Measurements from ENCODE around the gene MAML3. TPM values are rescaled to one million over a fixed set of nuclear protein-coding genes. Genes with fewer than 3 reads are reported as not detected.

The MAML3 gene
- total RNA-seq, 1 donor from 2014 or later = 0.54 TPM

GRCh38 chr4:139808381-139808807 lies 345.6 kb downstream of the MAML3 start:
- peaks cover 3% of the 10 kb centered on the region for H3K9me3 Mint-ChIP-seq
- H3K27me3 Mint-ChIP-seq = peaks cover 7% of the 10 kb centered on the region
- no peaks in the 10 kb centered on the region for H3K4me1 Mint-ChIP-seq
- H3K36me3 Mint-ChIP-seq (ENCODE audit: low read depth) = no peaks in the 10 kb centered on the region
- no peak overlapping the region for H3K4me3 Mint-ChIP-seq
- intact Hi-C loops (cut with micrococcal nuclease) = no loop called here
- no peak overlapping the region for H3K27ac Mint-ChIP-seq
- DNase-seq = no peak

GRCh38 chr4:139807483-139807882 lies 346.5 kb downstream of the MAML3 start:
- H3K36me3 Mint-ChIP-seq (ENCODE audit: low read depth) = no peaks in the 10 kb centered on the region
- peaks cover 7% of the 10 kb centered on the region for H3K27me3 Mint-ChIP-seq
- intact Hi-C loops (cut with micrococcal nuclease) = no loop called here
- no peak overlapping the region for H3K27ac Mint-ChIP-seq
- no peak for DNase-seq
- H3K9me3 Mint-ChIP-seq = peaks cover 3% of the 10 kb centered on the region
- H3K4me3 Mint-ChIP-seq = no peak overlapping the region
- no peaks in the 10 kb centered on the region for H3K4me1 Mint-ChIP-seq

- Mint-ChIP-seq H3K4me3 (no peak overlapping the region), H3K27ac (no peak overlapping the region)
Observed at GRCh38 chr4:139806929-139807328, 347.1 kb downstream of the MAML3 start.

GRCh38 chr4:139802931-139803330 lies 351.1 kb downstream of the MAML3 start:
- H3K27me3 Mint-ChIP-seq = peaks cover 9% of the 10 kb centered on the region
- no peak for DNase-seq
- peaks cover 2% of the 10 kb centered on the region for H3K4me1 Mint-ChIP-seq
- no peak overlapping the region for H3K4me3 Mint-ChIP-seq
- no peaks in the 10 kb centered on the region for H3K36me3 Mint-ChIP-seq (ENCODE audit: low read depth)
- intact Hi-C loops (cut with micrococcal nuclease) = no loop called here
- no peak overlapping the region for H3K27ac Mint-ChIP-seq
- H3K9me3 Mint-ChIP-seq = no peaks in the 10 kb centered on the region

More at GRCh38 chr4:139806929-139807328, 347.1 kb downstream of the MAML3 start:
- Mint-ChIP-seq H3K9me3 (peaks cover 3% of the 10 kb centered on the region), H3K27me3 (peaks cover 8% of the 10 kb centered on the region), H3K36me3 (ENCODE audit: low read depth) (no peaks in the 10 kb centered on the region), H3K4me1 (no peaks in the 10 kb centered on the region)
- no peak for DNase-seq
- intact Hi-C loops (cut with micrococcal nuclease) = no loop called here

GRCh38 chr4:139802488-139802887 lies 351.5 kb downstream of the MAML3 start:
- Mint-ChIP-seq H3K9me3 (no peaks in the 10 kb centered on the region), H3K27me3 (peaks cover 9% of the 10 kb centered on the region), H3K27ac (no peak overlapping the region), H3K36me3 (ENCODE audit: low read depth) (no peaks in the 10 kb centered on the region), H3K4me3 (no peak overlapping the region), H3K4me1 (peaks cover 2% of the 10 kb centered on the region)
- intact Hi-C loops (cut with micrococcal nuclease) = no loop called here
- DNase-seq = no peak

- peaks cover 2% of the 10 kb centered on the region for H3K4me1 Mint-ChIP-seq
- intact Hi-C loops (cut with micrococcal nuclease) = no loop called here
Observed at GRCh38 chr4:139801895-139802294, 352.1 kb downstream of the MAML3 start.

GRCh38 chr4:139800082-139800481 lies 353.9 kb downstream of the MAML3 start:
- Mint-ChIP-seq H3K4me1 (peaks cover 2% of the 10 kb centered on the region), H3K9me3 (no peaks in the 10 kb centered on the region), H3K36me3 (ENCODE audit: low read depth) (no peaks in the 10 kb centered on the region), H3K27ac (no peak overlapping the region), H3K27me3 (peaks cover 6% of the 10 kb centered on the region), H3K4me3 (no peak overlapping the region)
- intact Hi-C loops (cut with micrococcal nuclease) = no loop called here
- no peak for DNase-seq

More at GRCh38 chr4:139801895-139802294, 352.1 kb downstream of the MAML3 start:
- H3K36me3 Mint-ChIP-seq (ENCODE audit: low read depth) = no peaks in the 10 kb centered on the region
- no peak overlapping the region for H3K27ac Mint-ChIP-seq
- H3K27me3 Mint-ChIP-seq = peaks cover 6% of the 10 kb centered on the region
- no peaks in the 10 kb centered on the region for H3K9me3 Mint-ChIP-seq
- no peak overlapping the region for H3K4me3 Mint-ChIP-seq
- no peak for DNase-seq

- no peak for DNase-seq
- H3K4me1 Mint-ChIP-seq = peaks cover 2% of the 10 kb centered on the region
- intact Hi-C loops (cut with micrococcal nuclease) = no loop called here
- H3K9me3 Mint-ChIP-seq = no peaks in the 10 kb centered on the region
- H3K27ac Mint-ChIP-seq = no peak overlapping the region
- H3K4me3 Mint-ChIP-seq = no peak overlapping the region
- H3K27me3 Mint-ChIP-seq = peaks cover 8% of the 10 kb centered on the region
- no peaks in the 10 kb centered on the region for H3K36me3 Mint-ChIP-seq (ENCODE audit: low read depth)
Observed at GRCh38 chr4:139799615-139800014, 354.4 kb downstream of the MAML3 start.

GRCh38 chr4:139798456-139798855 lies 355.5 kb downstream of the MAML3 start:
- no peak overlapping the region for H3K4me3 Mint-ChIP-seq
- intact Hi-C loops (cut with micrococcal nuclease) = no loop called here
- H3K27me3 Mint-ChIP-seq = peaks cover 11% of the 10 kb centered on the region
- H3K4me1 Mint-ChIP-seq = peaks cover 2% of the 10 kb centered on the region
- no peak overlapping the region for H3K27ac Mint-ChIP-seq
- DNase-seq = no peak
- no peaks in the 10 kb centered on the region for H3K36me3 Mint-ChIP-seq (ENCODE audit: low read depth)
- H3K9me3 Mint-ChIP-seq = no peaks in the 10 kb centered on the region

- intact Hi-C loops (cut with micrococcal nuclease) = no loop called here
- Mint-ChIP-seq H3K36me3 (ENCODE audit: low read depth) (no peaks in the 10 kb centered on the region), H3K27me3 (peaks cover 11% of the 10 kb centered on the region), H3K4me3 (no peak overlapping the region), H3K4me1 (peaks cover 2% of the 10 kb centered on the region), H3K9me3 (no peaks in the 10 kb centered on the region), H3K27ac (no peak overlapping the region)
- no peak for DNase-seq
Observed at GRCh38 chr4:139797287-139797686, 356.7 kb downstream of the MAML3 start.

GRCh38 chr4:139795527-139796314 lies 358.3 kb downstream of the MAML3 start:
- peaks cover 9% of the 10 kb centered on the region for H3K27me3 Mint-ChIP-seq
- H3K9me3 Mint-ChIP-seq = no peaks in the 10 kb centered on the region

GRCh38 chr4:139794158-139794954 lies 359.6 kb downstream of the MAML3 start:
- Mint-ChIP-seq H3K9me3 (no peaks in the 10 kb centered on the region), H3K4me1 (peaks cover 2% of the 10 kb centered on the region), H3K27me3 (peaks cover 14% of the 10 kb centered on the region), H3K36me3 (ENCODE audit: low read depth) (no peaks in the 10 kb centered on the region), H3K27ac (no peak overlapping the region), H3K4me3 (no peak overlapping the region)
- intact Hi-C loops (cut with micrococcal nuclease) = no loop called here
- DNase-seq = no peak

More at GRCh38 chr4:139795527-139796314, 358.3 kb downstream of the MAML3 start:
- peaks cover 2% of the 10 kb centered on the region for H3K4me1 Mint-ChIP-seq
- H3K27ac Mint-ChIP-seq = no peak overlapping the region
- intact Hi-C loops (cut with micrococcal nuclease) = no loop called here
- H3K36me3 Mint-ChIP-seq (ENCODE audit: low read depth) = no peaks in the 10 kb centered on the region
- no peak for DNase-seq
- no peak overlapping the region for H3K4me3 Mint-ChIP-seq

- H3K4me3 Mint-ChIP-seq = no peak overlapping the region
- peaks cover 22% of the 10 kb centered on the region for H3K27me3 Mint-ChIP-seq
- no peak overlapping the region for H3K27ac Mint-ChIP-seq
- intact Hi-C loops (cut with micrococcal nuclease) = no loop called here
- peaks cover 2% of the 10 kb centered on the region for H3K4me1 Mint-ChIP-seq
- no peak for DNase-seq
- no peaks in the 10 kb centered on the region for H3K9me3 Mint-ChIP-seq
- no peaks in the 10 kb centered on the region for H3K36me3 Mint-ChIP-seq (ENCODE audit: low read depth)
Observed at GRCh38 chr4:139791681-139792080, 362.3 kb downstream of the MAML3 start.

- no peak overlapping the region for H3K27ac Mint-ChIP-seq
- peaks cover 21% of the 10 kb centered on the region for H3K27me3 Mint-ChIP-seq
- H3K4me3 Mint-ChIP-seq = no peak overlapping the region
- no peaks in the 10 kb centered on the region for H3K36me3 Mint-ChIP-seq (ENCODE audit: low read depth)
- H3K9me3 Mint-ChIP-seq = no peaks in the 10 kb centered on the region
- no peak for DNase-seq
- intact Hi-C loops (cut with micrococcal nuclease) = no loop called here
- H3K4me1 Mint-ChIP-seq = peaks cover 2% of the 10 kb centered on the region
Observed at GRCh38 chr4:139790291-139790690, 363.7 kb downstream of the MAML3 start.

Data from activated CD4-positive, alpha-beta T cell treated with anti-CD3 and anti-CD28 coated beads, Interleukin-2, amount 10 ng/mL, durations not matched to agents 24 days and 14 days (primary cell).